ENCODE measurements around the gene PRG2.

DNA sequence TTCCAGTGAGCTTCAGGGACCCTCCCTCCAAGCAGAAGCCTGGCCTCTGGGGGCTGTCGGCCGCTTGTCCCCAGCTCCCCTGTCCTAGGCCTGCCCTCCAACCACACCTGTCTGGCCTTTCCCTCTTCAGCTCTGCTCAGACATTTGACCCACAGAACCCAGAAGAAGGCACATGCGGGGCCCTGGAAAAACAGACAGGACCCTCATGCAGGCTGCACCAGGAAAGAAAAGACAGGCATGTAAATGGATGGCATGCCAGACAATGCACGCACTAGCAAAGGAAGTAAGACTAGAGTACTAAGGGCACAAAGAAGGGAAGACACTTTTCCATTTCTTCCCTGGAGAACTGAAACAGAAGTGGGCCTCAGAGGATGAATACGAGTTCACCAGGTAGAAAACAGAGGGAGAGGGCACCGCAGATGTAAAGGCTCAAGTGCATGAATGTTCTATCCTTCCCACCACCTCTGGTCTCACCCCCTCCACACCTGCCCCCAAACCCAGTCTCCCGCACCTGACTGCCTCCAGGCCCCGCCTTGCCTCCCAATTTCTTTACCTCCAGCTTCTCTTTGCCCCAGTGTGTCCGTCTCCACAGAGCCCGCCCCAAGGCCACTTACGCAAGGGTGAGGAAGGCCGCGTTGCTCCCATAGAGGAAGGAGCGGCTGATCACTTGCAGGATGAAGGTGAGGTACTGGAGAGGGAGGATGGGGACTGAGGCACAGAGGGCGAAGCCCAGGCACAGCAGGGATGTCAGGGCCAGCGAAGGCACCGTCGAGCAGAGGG lies 19.1 kb upstream of the PRG2 start:
- TF ChIP-seq, protein P1, sequence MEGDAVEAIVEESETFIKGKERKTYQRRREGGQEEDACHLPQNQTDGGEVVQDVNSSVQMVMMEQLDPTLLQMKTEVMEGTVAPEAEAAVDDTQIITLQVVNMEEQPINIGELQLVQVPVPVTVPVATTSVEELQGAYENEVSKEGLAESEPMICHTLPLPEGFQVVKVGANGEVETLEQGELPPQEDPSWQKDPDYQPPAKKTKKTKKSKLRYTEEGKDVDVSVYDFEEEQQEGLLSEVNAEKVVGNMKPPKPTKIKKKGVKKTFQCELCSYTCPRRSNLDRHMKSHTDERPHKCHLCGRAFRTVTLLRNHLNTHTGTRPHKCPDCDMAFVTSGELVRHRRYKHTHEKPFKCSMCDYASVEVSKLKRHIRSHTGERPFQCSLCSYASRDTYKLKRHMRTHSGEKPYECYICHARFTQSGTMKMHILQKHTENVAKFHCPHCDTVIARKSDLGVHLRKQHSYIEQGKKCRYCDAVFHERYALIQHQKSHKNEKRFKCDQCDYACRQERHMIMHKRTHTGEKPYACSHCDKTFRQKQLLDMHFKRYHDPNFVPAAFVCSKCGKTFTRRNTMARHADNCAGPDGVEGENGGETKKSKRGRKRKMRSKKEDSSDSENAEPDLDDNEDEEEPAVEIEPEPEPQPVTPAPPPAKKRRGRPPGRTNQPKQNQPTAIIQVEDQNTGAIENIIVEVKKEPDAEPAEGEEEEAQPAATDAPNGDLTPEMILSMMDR (IDR thresholded peaks at IDR 0.05): no peak
- TF ChIP-seq POLR2A (IDR thresholded peaks at IDR 0.05): no peak
